Liver (tissue), 9 donors: ENCODE measurements around the gene AP3B1. TPM values are rescaled to one million over a fixed set of nuclear protein-coding genes. Genes with fewer than 3 reads are reported as not detected.

Source experiments
- DNase-seq: peaks from one replicate; pipeline ENCODE4 v3.0.0-alpha.2; 2017; ENCODE audit warnings: low spot score
- H3K27ac ChIP-seq, 2 donors: one replicate each; pipeline ENCODE4 v1.7.0; 2013; ENCODE audit warnings: inconsistent platforms in 2 of 2, low read length in 2 of 2, control low read depth in 1 of 2, low read depth in 1 of 2, mild to moderate bottlenecking in 1 of 2
- H3K27me3 ChIP-seq, 4 donors: one replicate each; pipeline versions ENCODE4 v1.6.1 to v1.7.0; 2013; ENCODE audit warnings: low read length in 3 of 4, inconsistent platforms in 1 of 4, mild to moderate bottlenecking in 1 of 4, moderate library complexity in 1 of 4; ENCODE audit not compliant: control insufficient read depth in 4 of 4, insufficient read depth in 4 of 4
- H3K36me3 ChIP-seq, 4 donors: one replicate each; pipeline versions ENCODE4 v1.6.1 to v1.7.0; 2013; ENCODE audit warnings: low read length in 3 of 4, mild to moderate bottlenecking in 3 of 4, low read depth in 1 of 4, moderate library complexity in 1 of 4; ENCODE audit not compliant: control insufficient read depth in 4 of 4, insufficient read depth in 3 of 4
- H3K4me1 ChIP-seq, 4 donors: one replicate each; pipeline versions ENCODE4 v1.6.1 to v1.7.0; 2013; ENCODE audit warnings: low read length in 3 of 4, mild to moderate bottlenecking in 3 of 4, moderate library complexity in 1 of 4; ENCODE audit not compliant: control insufficient read depth in 4 of 4, insufficient read depth in 4 of 4
- H3K4me3 ChIP-seq, 3 donors: one replicate each; pipeline versions ENCODE4 v1.6.1 to v1.7.0; 2013; ENCODE audit warnings: low read length in 3 of 3, control low read depth in 1 of 3, low read depth in 1 of 3, mild to moderate bottlenecking in 1 of 3
- H3K9ac ChIP-seq, 2 donors: one replicate each; pipeline ENCODE4 v1.7.0; 2013; ENCODE audit warnings: low read length in 2 of 2, mild to moderate bottlenecking in 2 of 2, moderate library complexity in 2 of 2, control low read depth in 1 of 2, low read depth in 1 of 2
- H3K9me3 ChIP-seq, 4 donors: one replicate each; pipeline versions ENCODE4 v1.6.1 to v1.7.0; 2013; ENCODE audit warnings: low read length in 3 of 4; ENCODE audit not compliant: control insufficient read depth in 4 of 4
- EGR1 ChIP-seq, 2 donors: IDR thresholded peaks; 2 replicates each; pipeline ENCODE4 v1.6.1; 2016 to 2018; ENCODE audit warnings: antibody characterized with exemption in 2 of 2, low read depth in 2 of 2
- FOXA1 ChIP-seq: IDR thresholded peaks from 2 replicates; pipeline ENCODE4 v1.6.1; 2016; ENCODE audit warnings: antibody characterized with exemption
- FOXA2 ChIP-seq: IDR thresholded peaks from 2 replicates; pipeline ENCODE4 v1.6.1; 2016; ENCODE audit warnings: antibody characterized with exemption
- GABPA ChIP-seq, 2 donors: IDR thresholded peaks in 1 of 2; conservative IDR thresholded peaks in 1 of 2; 2 replicates each; pipeline ENCODE4 v1.6.1; 2016; ENCODE audit warnings: antibody characterized with exemption in 2 of 2, mild to moderate bottlenecking in 1 of 2, moderate library complexity in 1 of 2
- HNF4A ChIP-seq, 2 donors: conservative IDR thresholded peaks; 2 replicates each; pipeline ENCODE4 v1.6.1; 2016; ENCODE audit warnings: antibody characterized with exemption in 2 of 2, mild to moderate bottlenecking in 2 of 2
- HNF4G ChIP-seq: IDR thresholded peaks from 2 replicates; pipeline ENCODE4 v1.6.1; 2016; ENCODE audit warnings: antibody characterized with exemption
- JUND ChIP-seq, 2 donors: IDR thresholded peaks; 2 replicates each; pipeline ENCODE4 v1.6.1; 2016; ENCODE audit warnings: antibody characterized with exemption in 2 of 2
- NR2F2 ChIP-seq: IDR thresholded peaks from 2 replicates; pipeline ENCODE4 v1.6.1; 2016; ENCODE audit warnings: antibody characterized with exemption
- RAD21 ChIP-seq, 2 donors: IDR thresholded peaks; 2 replicates each; pipeline ENCODE4 v1.6.1; 2016; ENCODE audit warnings: antibody characterized with exemption in 2 of 2, mild to moderate bottlenecking in 2 of 2
- RXRA ChIP-seq, 2 donors: IDR thresholded peaks; 2 replicates each; pipeline ENCODE4 v1.6.1; 2017 to 2018; ENCODE audit warnings: antibody characterized with exemption in 2 of 2, mild to moderate bottlenecking in 1 of 2
- SP1 ChIP-seq: IDR thresholded peaks from 2 replicates; pipeline ENCODE4 v1.6.1; 2018; ENCODE audit warnings: antibody characterized with exemption, mild to moderate bottlenecking
- TAF1 ChIP-seq: conservative IDR thresholded peaks from 2 replicates; pipeline ENCODE4 v1.6.1; 2016; ENCODE audit warnings: antibody characterized with exemption, mild to moderate bottlenecking
- WGBS: extraction: QIAGEN DNeasy Blood & Tissue Kit; methylation state at CpG from one replicate; pipeline ENCODE4 v1.1.7; 2013; 5-methylcytosine and 5-hydroxymethylcytosine counted together
- polyA plus RNA-seq, 2 donors: library from polyadenylated mRNA; stranded (reverse) in 1 of 2; unstranded in 1 of 2; fragments of 200-250 nt in 1 of 2; fragments of >200 nt in 1 of 2; fragmentation: Nextera tagmentation in 1 of 2; extraction: Ambion mirVana in 1 of 2; gene quantifications; one replicate each; pipeline versions ENCODE4 v1.2.1 to v1.2.3, GENCODE V29; 2013 to 2015
- total RNA-seq, 2 donors: library from RNA; depleted of rRNA; stranded (reverse); fragments of >200 nt; gene quantifications; one replicate each; pipeline ENCODE4 v1.2.3, GENCODE V29; 2014
- TF ChIP-seq, protein P1 (sequence below): IDR thresholded peaks from 2 replicates; pipeline ENCODE4 v1.6.1; 2016; ENCODE audit warnings: antibody characterized with exemption, mild to moderate bottlenecking
- TF ChIP-seq, protein P2 (sequence below): IDR thresholded peaks from 2 replicates; pipeline ENCODE4 v1.6.1; 2016; ENCODE audit warnings: antibody characterized with exemption
- TF ChIP-seq, protein P3 (sequence below): IDR thresholded peaks from 2 replicates; pipeline ENCODE4 v1.6.1; 2016; ENCODE audit warnings: antibody characterized with exemption
- TF ChIP-seq, protein P4 (sequence below): fragments of 150-350 bp; IDR thresholded peaks from 2 replicates; pipeline ENCODE4 v1.5.1; 2017; ENCODE audit warnings: improper control_type of control experiment, low read depth, low read length; ENCODE audit not compliant: missing input control
- donor health status: healthy.
- donor health status: healthy.
- donor health status: healthy.
- donor health status: healthy.
- donor health status: healthy.

The AP3B1 gene
- total and polyA plus RNA-seq, 4 donors = 8.2 to 23.1 (median 14.4) TPM

DNA sequence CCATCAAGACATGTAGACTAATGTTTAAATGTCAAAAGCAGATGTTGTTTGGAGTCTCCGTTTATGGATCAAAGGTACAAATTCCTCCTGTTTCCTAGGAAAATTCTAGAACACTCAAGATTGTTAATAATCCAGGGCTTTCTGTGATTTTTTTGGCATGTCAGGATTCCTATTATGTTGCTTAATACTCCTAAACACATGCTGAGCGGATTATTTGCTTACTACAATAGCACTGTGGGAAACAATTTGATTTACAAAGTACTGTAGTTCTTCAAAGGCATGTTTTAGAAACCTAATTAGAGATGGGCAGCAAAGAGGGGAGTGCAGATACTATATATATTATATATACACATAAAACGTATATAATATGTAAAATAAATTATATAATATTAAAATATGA, 46.9 kb upstream of the AP3B1 start:
- no peak overlapping the region for H3K9ac ChIP-seq
- no peak overlapping the region for H3K27ac ChIP-seq
- TF ChIP-seq, protein P1, sequence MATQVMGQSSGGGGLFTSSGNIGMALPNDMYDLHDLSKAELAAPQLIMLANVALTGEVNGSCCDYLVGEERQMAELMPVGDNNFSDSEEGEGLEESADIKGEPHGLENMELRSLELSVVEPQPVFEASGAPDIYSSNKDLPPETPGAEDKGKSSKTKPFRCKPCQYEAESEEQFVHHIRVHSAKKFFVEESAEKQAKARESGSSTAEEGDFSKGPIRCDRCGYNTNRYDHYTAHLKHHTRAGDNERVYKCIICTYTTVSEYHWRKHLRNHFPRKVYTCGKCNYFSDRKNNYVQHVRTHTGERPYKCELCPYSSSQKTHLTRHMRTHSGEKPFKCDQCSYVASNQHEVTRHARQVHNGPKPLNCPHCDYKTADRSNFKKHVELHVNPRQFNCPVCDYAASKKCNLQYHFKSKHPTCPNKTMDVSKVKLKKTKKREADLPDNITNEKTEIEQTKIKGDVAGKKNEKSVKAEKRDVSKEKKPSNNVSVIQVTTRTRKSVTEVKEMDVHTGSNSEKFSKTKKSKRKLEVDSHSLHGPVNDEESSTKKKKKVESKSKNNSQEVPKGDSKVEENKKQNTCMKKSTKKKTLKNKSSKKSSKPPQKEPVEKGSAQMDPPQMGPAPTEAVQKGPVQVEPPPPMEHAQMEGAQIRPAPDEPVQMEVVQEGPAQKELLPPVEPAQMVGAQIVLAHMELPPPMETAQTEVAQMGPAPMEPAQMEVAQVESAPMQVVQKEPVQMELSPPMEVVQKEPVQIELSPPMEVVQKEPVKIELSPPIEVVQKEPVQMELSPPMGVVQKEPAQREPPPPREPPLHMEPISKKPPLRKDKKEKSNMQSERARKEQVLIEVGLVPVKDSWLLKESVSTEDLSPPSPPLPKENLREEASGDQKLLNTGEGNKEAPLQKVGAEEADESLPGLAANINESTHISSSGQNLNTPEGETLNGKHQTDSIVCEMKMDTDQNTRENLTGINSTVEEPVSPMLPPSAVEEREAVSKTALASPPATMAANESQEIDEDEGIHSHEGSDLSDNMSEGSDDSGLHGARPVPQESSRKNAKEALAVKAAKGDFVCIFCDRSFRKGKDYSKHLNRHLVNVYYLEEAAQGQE = no peak
- TF ChIP-seq FOXA2 (no peak), NR2F2 (no peak), GABPA (IDR thresholded peaks at IDR 0.05 in 1 of 2, conservative IDR thresholded peaks at IDR 0.05 in 1 of 2) (no peak)
- H3K36me3 ChIP-seq = no peaks in the 10 kb centered on the region
- DNase-seq = no peak
- H3K27me3 ChIP-seq = no peaks in the 10 kb centered on the region
- H3K9me3 ChIP-seq = peaks cover 0 to 4% (median 2%) of the 10 kb centered on the region in 4 donors
- H3K4me3 ChIP-seq = no peak overlapping the region
- 72% methylated on average over 3 of the region's 3 CpGs for WGBS
- no peaks in the 10 kb centered on the region for H3K4me1 ChIP-seq

DNA sequence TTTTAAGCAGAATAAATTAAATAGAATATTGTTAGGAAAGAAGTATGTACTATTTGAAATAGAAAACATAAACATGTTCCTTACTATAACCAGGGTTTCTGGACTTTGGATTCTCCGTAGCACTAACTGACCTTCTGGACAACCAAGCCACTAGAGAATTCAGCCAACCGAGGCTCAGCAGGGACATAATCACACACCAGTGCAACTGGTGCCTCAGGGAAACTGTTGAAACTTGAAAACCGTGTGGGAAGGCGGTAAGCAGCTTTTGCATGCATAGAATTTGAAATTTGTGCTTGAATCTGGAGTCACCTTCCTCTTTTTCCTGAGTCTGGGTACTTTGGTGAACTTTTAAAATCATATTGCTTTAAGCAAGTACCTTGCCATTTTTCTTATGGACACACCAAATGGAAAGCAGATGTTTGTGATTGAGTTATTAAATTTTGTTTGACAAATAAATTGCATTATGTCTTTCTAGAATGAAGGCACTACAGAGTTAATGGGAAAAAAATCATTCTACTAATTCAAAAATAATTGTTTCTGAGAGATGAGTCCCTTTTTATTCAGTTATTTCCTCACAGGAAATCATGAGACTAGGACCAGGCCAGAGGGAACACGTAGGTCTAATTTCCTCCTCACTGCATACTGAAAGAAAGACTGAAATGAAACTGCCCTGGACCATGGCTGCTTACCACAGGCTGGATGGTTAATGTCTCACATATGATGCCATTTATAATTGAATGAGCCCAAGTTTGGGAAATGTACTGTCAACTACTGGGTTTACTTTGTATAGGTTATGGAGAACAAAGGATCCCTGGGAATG, 45.3 kb upstream of the AP3B1 start:
- Histone ChIP-seq H3K27me3 (no peaks in the 10 kb centered on the region), H3K9ac (no peak overlapping the region), H3K4me1 (no peaks in the 10 kb centered on the region), H3K4me3 (no peak overlapping the region), H3K36me3 (no peaks in the 10 kb centered on the region), H3K9me3 (peaks cover 0 to 4% (median 2%) of the 10 kb centered on the region in 4 donors), H3K27ac (no peak overlapping the region)
- DNase-seq = no peak
- TF ChIP-seq NR2F2 (no peak), RAD21 (IDR thresholded peaks at IDR 0.05) (no peak), FOXA1 (no peak), EGR1 (IDR thresholded peaks at IDR 0.05; ENCODE audit: low read depth in 2 of 2) (no peak), FOXA2 (no peak), GABPA (IDR thresholded peaks at IDR 0.05 in 1 of 2, conservative IDR thresholded peaks at IDR 0.05 in 1 of 2) (no peak), JUND (IDR thresholded peaks at IDR 0.05) (no peak), RXRA (IDR thresholded peaks at IDR 0.05) (no peak), TAF1 (no peak), SP1 (no peak), HNF4G (no peak), HNF4A (conservative IDR thresholded peaks at IDR 0.05) (no peak)
- TF ChIP-seq, protein P2, sequence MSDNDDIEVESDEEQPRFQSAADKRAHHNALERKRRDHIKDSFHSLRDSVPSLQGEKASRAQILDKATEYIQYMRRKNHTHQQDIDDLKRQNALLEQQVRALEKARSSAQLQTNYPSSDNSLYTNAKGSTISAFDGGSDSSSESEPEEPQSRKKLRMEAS = no peak
- TF ChIP-seq, protein P3, sequence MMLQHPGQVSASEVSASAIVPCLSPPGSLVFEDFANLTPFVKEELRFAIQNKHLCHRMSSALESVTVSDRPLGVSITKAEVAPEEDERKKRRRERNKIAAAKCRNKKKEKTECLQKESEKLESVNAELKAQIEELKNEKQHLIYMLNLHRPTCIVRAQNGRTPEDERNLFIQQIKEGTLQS = no peak
- TF ChIP-seq, protein P4, sequence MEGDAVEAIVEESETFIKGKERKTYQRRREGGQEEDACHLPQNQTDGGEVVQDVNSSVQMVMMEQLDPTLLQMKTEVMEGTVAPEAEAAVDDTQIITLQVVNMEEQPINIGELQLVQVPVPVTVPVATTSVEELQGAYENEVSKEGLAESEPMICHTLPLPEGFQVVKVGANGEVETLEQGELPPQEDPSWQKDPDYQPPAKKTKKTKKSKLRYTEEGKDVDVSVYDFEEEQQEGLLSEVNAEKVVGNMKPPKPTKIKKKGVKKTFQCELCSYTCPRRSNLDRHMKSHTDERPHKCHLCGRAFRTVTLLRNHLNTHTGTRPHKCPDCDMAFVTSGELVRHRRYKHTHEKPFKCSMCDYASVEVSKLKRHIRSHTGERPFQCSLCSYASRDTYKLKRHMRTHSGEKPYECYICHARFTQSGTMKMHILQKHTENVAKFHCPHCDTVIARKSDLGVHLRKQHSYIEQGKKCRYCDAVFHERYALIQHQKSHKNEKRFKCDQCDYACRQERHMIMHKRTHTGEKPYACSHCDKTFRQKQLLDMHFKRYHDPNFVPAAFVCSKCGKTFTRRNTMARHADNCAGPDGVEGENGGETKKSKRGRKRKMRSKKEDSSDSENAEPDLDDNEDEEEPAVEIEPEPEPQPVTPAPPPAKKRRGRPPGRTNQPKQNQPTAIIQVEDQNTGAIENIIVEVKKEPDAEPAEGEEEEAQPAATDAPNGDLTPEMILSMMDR = no peak
- TF ChIP-seq, protein P1 = no peak
- WGBS = 76% methylated on average over 5 of the region's 5 CpGs
